ENCODE data around the gene REXO5.
"Not testable (repeated sequence)": the region's sequence is repeated elsewhere in the genome, so short reads cannot be mapped to it uniquely, and the experiment has no call there.

Gene REXO5

DNA sequence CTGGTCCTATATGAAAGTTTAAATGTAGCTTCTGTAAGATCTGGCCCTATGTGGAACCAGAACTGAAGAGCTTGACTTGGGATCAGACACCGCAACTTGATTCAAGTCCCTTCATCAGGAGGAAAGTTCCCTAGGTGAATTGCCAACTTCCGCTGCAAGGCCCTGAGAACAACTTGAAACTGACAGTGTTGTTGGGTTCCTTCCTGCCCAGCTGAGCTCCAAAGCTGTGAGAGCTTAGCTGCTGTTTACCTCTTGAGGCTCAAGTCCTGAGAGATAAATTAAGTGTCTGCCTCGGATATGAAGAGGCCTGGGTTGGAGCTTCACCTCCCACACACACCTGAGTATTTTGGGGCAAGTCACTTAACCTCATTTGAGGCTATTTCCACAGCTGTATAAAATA is 44.7 kb downstream of the REXO5 start:
- DNase-seq = no peak

DNA sequence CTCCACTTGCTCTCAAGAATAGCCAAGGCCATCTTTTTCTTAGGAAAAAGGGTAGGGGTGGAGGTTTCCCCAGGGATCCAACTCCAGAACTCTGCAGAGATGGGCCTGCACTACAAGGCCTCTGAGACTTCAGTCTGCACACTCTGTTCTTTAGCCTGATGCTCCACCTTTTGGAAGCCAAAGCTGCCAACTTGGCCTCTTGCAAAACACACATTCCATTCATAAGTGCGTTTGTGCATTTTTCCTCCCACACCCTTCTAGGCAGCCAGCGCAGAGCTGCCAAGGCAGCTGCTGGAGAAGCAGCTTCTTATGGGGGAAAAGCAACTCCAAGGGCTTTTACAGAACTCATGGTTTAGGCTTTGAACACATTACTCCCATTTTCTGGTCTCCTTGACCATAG is 45.3 kb downstream of the REXO5 start:
- no peak for DNase-seq

DNA sequence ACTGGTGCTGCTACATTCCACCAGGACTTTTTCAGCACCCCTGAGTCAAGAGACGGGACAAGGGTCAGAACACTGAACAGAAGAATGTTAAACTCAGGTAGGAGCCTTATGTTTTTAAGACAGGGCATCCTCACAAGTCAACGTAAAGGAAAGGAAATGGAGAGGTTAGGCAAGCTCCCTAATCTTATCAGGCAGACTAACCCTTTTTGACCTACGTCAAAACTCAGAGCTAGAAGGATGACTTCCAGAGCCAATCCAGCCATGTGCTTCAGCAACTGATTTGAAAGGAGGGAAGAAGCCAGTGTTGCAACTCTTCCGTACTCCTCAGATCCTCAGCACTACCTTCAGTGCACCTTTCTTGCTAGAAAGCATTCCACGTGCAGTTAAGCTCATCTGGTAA is 46.8 kb downstream of the REXO5 start:
- DNase-seq = no peak

DNA sequence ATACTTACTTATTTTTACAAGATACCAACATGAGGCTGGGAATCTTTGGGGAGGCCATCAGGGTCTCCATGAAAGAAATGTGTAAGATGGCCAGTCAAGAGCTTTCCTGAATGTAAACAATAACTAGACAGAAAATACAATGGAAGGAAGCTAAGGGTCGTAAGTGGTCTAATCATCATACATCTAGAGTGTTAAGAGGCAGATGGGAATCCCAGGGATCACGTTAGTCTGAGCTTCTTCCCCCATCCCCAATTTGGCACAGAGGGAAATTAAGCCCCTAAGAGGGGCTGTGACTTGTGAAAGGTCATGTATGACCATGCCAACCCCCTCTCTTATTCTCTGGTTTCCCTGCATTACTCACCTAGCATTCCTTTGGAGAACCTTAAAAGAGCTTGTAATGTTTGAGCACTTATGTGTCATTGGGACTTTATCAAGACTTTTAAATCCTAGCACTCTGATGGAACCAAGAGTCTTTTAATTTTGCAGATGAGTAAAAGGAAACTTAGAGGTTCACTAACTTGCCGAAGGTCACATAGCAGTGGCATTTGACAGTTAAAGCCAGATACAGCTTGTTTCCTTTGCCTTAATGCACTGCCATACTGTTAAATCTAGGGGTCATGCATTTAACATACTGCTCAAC is 47.8 kb downstream of the REXO5 start:
- no peak for DNase-seq

DNA sequence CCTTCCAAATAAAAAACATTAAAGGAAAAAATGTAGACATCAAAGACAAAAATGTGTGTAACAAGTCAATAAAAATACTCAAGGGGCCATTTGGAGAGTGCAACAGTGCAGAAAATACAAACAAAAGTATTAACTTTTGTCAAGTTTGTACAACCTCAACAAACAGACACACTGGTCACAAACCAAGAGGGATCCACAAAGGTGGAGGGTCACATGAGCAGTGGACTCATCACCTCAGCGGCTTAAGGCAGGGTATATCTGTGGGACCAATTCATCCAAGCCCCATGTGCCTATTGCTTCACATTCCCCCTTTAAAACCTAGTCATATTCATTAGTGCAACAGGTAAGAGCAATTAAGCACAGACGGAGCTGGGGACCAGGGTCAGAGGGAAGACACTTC is 48.6 kb downstream of the REXO5 start:
- no peak for DNase-seq

DNA sequence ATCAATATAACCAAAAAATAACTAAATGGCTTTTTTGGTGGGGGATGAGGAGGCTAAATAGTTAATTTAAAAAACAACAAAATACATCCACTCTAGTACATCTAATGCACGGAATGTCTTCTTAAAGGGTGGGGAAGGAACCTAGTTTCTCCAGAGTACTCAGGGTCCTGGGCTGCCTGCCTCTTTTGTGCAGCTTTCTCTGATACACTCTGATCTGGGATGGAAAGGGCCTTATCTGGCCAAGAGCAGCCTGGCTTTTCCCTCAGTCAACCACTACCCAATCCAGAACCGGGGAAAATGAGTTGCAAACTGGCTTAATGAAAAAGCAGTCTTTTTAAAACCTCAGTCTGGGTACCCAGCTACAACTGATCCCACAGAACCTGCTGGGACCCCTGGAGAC is 51.0 kb downstream of the REXO5 start:
- no peak for DNase-seq

DNA sequence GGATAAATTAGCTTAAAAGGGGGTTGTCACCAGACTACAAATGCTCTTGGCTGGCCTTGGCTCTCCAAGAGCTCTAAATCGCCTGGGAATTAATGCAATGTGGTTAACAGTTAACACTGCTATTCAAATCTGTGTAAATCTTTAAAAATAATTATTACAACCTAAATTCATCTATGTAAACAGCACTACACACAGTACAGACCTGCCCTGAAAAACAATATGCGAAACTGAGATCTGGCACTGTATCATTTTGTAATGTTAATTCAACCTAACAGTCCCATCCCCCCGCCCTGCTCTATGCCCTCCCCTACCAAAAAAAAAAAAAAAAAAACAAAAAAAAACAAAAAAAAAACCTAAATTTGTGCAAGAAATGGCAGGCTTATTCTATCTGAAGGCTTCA is 52.9 kb downstream of the REXO5 start:
- no peak for DNase-seq

DNA sequence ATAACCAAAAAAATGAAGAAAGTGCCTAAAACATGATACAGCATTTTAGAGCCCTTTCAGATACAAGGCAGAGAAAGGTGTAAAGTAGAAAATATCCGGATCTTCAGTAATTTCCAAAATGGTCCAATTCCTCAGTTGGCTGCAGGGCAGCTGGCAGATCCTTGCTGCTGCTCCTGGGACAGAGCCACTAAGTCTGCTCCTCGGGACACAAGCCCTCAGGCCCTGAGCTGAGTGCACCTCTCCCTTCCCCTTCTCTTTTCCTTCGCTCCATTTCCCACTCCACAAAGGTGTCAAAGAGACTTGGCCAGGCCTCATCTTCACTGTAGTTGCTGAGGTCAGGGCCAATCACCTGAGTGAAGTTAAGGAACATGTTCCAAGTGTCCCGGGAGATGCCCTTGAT is 53.4 kb downstream of the REXO5 start:
- DNase-seq = no peak

DNA sequence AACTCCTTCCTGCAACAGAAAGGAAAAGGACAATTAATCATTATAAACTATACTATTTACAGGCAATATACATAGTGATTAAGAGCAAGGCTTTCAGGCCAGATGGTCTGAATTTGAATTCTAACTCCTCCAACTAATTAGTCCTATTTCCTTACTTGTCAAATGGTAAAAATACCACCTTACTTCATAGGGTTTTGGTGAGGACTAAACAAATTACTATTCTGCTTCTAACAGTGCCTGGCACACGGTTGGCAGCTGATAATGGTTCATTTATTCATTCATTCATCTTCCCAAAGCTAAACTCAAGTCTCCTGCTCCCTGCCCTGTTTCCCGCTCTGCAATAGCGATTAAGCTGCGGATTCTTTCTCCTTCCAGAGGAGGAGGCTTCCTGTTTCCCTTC is 54.0 kb downstream of the REXO5 start:
- no peak for DNase-seq

DNA sequence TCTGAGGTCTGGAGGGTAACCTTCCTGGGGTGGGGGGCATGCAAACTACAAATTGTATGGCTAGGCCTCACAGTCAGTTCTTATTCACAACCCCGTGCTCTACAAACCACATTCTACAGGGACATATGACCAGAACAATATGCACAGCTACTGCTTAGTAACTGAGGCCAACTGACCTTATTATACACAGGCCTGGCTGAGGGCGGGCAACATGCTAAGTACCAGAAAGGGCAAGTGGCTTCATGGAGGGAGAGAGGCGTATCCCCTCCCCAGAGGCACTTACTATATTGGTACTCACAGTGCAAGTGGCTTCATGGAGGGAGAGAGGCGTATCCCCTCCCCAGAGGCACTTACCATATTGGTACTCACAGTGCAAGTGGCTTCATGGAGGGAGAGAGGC is 54.7 kb downstream of the REXO5 start:
- not testable (repeated sequence) for DNase-seq

DNA sequence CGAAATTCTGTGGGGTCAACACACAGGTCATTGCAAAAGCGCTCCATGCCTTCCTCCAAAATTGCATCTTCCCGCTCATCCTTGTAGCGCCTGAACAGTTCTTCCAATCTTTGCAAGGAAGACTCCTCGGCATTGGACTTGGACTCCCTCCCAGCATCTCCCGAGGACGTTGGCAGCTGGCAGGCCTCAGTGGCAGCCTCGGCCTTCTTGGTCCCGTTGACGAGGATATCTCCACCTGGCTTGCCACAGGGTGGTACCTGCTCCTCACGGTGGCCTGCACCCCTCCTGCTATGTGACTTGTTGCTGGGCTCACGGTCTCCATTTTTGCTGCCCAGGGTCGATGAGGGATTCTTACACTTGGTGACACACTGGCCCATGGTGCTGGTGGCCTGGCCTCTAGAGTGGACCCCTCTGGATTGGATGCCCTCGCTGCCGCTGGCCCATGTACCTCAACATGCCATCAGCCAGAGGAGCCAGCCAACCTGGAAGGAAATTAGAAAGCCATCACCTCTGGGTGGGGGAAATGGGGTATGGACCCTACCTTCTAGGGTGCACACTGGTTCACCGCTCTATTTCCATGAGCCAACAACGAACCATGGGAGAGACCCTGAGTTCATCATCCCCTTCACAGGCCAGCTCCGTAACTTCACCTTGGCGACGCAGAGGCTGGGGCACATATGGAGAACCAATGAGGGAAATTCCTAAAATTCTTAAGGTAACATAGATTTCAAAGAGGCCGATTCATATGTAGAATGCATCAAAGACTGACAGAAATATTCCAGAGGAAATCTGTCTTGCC is 56.0 kb downstream of the REXO5 start:
- no peak for DNase-seq

DNA sequence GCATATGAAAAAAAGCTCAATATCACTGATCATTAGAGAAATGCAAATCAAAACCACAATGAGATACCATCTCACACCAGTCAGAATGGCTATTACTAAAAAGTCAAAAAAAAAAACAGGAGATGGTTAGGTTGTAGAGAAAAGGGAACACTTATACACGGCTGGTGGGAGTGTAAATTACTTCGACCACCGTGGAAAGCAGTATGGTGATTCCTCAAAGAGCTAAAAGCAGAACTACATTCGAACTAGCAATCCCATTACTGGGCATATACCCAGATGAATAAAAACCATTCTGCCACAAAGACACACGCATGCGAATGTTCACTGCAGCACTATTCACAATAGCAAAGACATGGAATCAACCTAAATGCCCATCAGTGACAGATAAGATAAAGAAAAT is 58.0 kb downstream of the REXO5 start:
- DNase-seq = not testable (repeated sequence)

DNA sequence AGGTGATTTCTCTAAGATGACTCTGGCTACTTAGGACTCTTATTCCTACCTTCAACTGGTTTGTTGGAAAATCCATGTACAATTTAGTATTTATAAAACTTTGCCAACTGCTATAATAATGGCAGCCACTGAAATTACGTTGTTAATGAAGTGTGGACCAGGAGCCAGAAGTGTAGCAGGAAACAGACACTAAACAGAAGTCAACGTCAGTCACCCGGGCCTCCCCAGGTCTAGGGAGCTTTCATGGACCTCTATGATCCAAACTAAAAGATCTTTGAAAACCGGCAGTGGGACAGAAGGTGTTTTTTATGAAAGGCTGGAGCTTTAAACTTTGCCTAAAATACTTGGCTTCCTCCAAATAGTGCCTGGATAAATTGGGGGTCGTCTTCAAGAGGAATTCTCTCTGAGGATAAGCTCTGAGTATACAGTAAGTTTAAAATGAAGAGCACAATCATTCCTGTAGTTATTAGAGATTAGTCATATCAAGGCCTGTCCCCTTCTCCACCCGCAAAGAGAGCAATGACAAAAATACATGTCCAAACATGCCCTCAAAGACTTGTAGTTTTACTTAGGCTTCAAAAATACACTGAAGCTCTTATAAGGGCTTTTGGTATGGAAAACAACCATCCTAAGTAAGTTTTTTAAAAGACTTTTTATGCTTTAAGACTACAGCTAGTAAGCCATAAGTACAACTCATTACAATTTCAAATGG is 59.2 kb downstream of the REXO5 start:
- DNase-seq = no peak

DNA sequence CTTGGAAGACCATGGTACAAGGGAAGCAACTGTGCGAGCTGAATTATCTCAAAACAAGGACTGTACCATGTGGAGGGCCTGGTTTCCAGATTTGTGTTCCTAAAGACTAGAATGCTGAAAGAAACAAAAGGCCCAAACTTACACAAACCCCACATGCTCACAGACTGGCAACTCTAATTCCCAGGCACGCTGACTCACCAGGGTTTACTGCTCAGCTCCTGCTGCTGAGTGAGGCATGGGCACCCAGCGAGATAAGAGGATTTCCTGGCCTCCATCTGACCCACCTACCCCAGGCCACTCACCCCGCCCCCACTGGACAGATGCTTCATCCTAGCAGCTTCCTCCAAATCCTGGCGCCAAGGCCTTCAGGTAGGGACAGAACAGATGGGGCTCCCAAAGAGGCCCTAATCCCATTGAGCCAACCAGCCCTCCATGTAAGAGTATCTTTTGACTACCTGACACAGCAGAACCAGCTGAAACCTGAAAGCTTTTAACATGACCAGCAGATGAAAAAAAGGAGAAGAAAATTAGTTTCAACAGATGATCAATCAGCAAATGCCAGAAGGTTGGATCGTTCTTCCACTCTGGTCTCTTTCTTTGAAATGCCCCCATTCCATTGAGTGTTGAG is 59.9 kb downstream of the REXO5 start:
- DNase-seq = peak; percentile 45

DNA sequence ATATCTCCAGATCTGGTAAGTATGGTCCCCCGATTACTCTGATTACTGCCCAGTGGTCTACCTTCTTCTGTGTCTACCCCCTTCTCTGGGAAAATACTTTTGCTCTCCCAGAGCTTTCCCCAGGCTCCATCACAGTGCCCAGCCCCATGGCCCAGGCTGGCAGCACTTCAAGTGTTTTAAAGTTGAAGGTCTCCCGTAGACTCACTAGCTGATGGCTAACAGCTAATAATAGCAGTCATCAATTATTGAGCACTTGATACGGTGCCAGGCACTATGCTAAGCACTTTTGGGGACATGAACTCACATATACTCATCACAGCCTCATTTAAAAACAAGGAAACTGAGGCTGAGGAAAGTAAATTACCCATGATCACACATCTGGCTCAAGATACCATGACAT is 60.5 kb downstream of the REXO5 start:
- no peak for DNase-seq

DNA sequence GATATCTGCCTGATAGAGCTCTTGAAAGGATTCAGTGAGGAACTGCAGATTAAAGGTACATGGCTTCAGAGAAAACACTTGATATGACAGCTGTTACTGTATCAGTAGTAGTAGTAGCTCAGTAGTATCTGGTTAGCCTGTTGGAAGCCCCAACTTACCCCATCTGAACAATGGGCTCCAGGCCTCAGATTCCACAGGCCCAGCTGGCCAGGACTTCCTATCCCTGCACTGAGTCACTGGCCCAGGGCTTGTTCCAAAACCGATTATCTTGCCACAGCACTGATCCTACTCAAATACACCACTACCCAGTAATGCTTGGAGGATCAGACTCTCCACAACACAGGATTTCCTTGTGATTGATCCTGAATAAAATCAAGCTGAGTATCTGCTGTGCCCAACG is 61.3 kb downstream of the REXO5 start:
- DNase-seq = no peak

DNA sequence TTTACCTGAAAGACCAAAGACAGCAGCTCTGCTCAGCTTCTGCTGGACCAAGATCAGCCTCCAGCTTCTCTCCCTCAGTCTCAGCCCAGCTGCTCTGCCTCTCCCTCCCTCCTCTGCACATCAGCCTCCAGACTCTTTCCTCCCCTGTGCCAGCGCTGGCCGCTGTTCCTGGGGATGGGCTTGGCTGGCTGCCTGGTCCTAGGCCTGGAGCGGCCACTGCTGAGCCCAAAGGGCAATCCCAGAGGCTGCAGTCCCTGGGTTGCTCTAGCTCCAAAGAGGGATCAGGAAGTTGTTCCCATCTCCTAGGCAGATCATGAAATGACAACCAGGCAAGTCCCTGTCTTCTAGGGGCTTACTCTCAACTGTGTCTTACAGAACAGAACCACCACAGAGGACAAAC is 62.6 kb downstream of the REXO5 start:
- no peak for DNase-seq

DNA sequence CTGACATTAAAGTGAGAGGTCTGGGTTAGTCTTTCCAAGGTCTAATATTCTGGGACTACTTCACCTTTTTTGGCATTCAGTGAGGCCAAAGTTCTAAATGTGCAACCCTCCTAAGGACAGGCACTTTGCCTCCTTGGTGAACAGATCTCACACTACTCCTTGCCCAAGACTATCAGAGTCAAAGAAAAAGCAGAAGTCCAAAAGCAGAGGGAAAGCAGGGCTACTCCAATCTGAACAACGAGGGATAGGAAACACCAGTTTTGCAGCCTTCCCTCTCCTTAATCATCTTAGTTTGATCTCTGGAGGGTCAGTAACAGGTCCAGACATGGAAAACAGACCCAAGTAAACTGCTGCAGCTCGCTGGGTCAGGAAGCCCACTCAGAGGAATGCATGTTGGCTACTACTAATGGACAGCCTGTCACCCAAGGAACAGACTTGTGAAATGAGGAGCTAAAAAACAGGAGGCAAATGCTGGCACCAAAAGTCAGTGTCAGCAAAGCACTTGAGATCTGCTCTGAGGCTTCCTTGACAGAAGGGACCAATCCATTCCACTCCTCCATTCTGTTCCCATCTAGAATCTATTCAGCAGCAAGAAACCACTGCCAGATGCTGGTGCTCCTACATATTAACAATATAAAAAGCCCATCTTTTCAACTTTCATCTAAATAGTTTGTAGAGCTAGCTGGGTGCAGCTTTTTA is 63.9 kb downstream of the REXO5 start:
- no peak for DNase-seq

DNA sequence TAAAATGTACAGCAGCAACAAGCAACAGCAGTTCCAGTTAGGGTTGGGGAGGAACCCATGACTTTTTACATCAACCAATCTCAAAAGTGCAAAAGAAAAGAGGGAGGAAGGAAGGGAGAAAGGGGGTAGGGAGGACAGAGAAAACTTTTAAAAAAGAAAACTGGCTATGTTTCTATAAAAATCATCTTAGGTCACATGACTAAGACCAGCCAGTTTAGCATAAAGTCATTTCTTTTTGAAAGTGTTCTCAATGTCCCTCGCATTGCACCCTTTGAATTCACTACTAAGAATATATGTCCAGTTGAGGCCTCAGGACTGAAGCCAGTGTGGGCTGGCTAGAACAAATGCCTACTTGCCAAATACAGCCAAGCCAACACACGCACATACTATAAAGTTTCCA is 64.9 kb downstream of the REXO5 start:
- no peak for DNase-seq

DNA sequence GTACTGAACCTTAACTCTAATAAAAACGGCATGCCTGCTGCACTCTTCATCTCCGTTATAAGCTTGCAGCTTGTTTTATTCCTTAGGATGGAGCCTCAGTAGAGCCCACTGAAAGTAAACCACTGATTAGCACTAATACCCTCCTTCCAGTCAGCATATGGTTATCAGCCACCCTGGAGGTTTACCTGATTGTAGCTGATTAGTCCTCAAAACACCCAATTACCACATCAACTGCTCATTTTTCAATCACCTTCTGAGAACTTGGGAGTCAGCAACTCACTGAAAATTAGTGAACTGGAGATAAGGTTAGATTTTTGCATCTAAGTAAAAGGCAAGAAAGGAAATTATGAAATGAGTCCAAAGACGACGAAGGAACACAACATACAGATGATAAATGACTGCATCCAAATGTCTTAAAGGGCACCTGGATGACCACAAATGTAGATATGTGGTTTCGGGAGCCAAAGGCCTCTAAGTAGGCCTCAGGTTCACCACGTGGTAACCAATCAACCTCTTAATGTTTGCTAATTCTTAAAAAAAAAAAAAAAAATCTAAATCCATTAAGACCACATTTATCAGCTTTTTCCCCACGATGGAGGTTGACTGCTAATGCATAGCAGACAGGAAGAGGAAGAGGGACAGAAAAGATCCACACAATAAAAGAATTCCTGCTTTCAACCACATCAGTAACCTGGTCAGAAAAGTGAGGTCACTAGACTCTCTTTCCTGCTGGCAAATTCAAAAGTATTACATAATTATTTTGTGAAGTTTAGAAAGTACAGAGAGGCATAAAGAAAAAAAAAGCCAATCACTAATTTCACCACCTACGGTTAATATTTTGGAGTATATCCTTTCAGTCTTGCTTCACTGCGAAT is 65.9 kb downstream of the REXO5 start:
- DNase-seq = no peak

DNA sequence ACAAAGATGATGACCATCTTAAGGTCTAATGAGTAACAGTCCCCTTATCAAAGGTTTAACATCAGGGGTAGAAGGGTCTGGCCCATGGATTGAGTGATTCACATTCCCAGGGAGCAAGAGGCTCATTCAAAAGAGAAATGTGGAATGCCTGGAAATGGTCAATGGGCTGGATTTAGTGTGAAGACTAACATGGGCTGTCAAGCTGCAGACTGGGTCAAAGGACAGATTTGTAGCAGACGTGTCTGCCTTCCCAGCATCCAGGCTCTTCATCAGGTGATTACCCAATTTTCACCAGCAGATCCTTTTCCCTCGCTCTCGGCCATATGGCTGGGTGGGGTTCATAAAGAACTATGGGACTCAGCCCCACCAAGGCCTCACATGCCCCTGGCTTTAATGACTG is 67.0 kb downstream of the REXO5 start:
- no peak for DNase-seq

DNA sequence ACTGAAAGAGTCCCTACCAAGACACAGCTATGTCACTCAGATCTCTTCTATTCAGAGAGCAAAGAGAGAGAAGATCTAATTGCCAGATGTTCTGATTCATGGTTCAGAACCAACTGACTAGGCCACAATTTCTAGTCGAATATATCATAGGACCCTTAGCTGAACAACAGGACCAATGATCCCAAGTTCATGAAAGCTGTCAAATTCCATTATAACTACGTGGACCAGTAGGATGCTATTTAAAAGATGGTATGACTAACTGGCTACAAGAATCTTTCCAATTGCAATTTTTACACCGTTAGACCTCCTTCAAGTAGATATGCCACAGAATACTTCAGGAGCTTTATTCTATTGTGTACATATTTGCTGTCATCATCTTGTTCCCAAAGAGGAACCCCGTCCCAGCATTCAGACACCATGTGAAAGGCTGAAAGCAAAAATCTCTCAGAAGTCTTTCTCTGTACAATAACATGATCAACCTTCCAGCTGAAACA is 67.8 kb downstream of the REXO5 start:
- DNase-seq = no peak
